ENCODE data around the gene ARHGAP15.

DNA sequence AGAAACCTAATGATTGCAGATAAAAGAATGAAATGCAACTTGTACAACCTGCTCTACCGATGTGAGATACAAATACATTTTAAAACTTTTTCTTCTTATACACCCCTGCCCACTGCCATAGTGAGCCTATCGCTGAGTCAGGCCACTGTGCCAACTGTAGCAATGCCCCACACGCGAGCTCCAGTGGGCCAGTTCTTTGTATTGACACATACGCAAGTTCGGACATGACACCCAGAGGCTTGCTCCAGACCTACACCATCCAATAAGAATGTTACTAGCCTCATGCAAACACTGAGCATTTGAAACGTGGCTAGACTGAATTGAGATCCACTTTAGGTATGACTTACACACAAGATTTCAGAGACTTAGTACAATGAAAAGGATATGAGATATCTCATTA, 340.1 kb downstream of the ARHGAP15 start:
- TF ChIP-seq, protein P1, sequence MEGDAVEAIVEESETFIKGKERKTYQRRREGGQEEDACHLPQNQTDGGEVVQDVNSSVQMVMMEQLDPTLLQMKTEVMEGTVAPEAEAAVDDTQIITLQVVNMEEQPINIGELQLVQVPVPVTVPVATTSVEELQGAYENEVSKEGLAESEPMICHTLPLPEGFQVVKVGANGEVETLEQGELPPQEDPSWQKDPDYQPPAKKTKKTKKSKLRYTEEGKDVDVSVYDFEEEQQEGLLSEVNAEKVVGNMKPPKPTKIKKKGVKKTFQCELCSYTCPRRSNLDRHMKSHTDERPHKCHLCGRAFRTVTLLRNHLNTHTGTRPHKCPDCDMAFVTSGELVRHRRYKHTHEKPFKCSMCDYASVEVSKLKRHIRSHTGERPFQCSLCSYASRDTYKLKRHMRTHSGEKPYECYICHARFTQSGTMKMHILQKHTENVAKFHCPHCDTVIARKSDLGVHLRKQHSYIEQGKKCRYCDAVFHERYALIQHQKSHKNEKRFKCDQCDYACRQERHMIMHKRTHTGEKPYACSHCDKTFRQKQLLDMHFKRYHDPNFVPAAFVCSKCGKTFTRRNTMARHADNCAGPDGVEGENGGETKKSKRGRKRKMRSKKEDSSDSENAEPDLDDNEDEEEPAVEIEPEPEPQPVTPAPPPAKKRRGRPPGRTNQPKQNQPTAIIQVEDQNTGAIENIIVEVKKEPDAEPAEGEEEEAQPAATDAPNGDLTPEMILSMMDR (conservative IDR thresholded peaks at IDR 0.05 in 1 of 2, IDR thresholded peaks at IDR 0.05 in 1 of 2; ENCODE audit: low read depth in 1 of 2, low read length in 2 of 2), result no peak
- TF ChIP-seq EZH2 (IDR thresholded peaks at IDR 0.05; ENCODE audit: low read length, missing control alignments), result no peak

Data from fibroblast of lung (primary cell).